HCT116 (cell line): Measurements from ENCODE around the gene IGFLR1. TPM values are rescaled to one million over a fixed set of nuclear protein-coding genes. Genes with fewer than 3 reads are reported as not detected.

ENCODE experiments used
- ATAC-seq: fragments of 200-7000 bp; cut with Tn5 transposase; 2 replicates; pipeline ENCODE4 v1.9.1; 2020; ENCODE audit warnings: mild to moderate bottlenecking, moderate library complexity
- BruUV-seq: library from RNA; stranded (reverse); fragments of 400-500 nt; replicated peaks from 2 replicates; lab custom pipeline; 2021; lab: Mats Ljungman, UMichigan
- CTCF ChIA-PET: fragments of 300-600 bp; sonication (Branson Sonifier 250); formaldehyde crosslinking; loops from one replicate; lab custom pipeline; 2021; ENCODE audit warnings: antibody characterized with exemption; lab: Charles Lee
- POLR2A ChIA-PET: fragments of 300-600, 350-600 bp; sonication (Branson Sonifier 250); formaldehyde crosslinking; loops from one replicate; lab custom pipeline; 2021; ENCODE audit warnings: antibody characterized with exemption; lab: Charles Lee
- RAD21 ChIA-PET, 2 experiments: fragments of 300-600 bp; sonication (Branson Sonifier 250); formaldehyde crosslinking; loops; one replicate each; lab custom pipeline; 2023; ENCODE audit warnings: low total read pairs in 2 of 2; ENCODE audit not compliant: uncharacterized antibody in 2 of 2, unreplicated experiment in 2 of 2, low non-redundant PET in 1 of 2; lab: Charles Lee
- DNase-seq: peaks from one replicate; pipeline ENCODE4 v3.0.0-alpha.2; 2010; ENCODE audit warnings: low read depth, low spot score
- H2AFZ ChIP-seq: fragments of 200-600 bp; shearing (Covaris generic), sonication (generic); 2 replicates; pipeline ENCODE4 v1.6.1; 2017; ENCODE audit warnings: low read depth, mixed run types, mixed read lengths, antibody characterized with exemption, low read length; ENCODE audit not compliant: poor library complexity, severe bottlenecking
- H3K27ac ChIP-seq: 2 replicates; pipeline ENCODE4 v1.5.1; 2012; ENCODE audit warnings: low read depth, low read length
- H3K27me3 ChIP-seq: fragments of 200-600 bp; sonication (generic); 2 replicates; pipeline ENCODE4 v1.6.1; 2016; ENCODE audit warnings: mixed run types, low read length, mixed read lengths; ENCODE audit not compliant: insufficient read depth
- H3K36me3 ChIP-seq, 2 experiments: fragments of 200-500 bp in 1 of 2; fragments of 200-600 bp in 1 of 2; sonication (Bioruptor generic) in 1 of 2; sonication (generic) in 1 of 2; 2 replicates each; pipeline versions ENCODE4 v1.5.1 to v1.6.1; 2014 to 2016; ENCODE audit warnings: low read length in 2 of 2, inconsistent platforms in 1 of 2, mixed read lengths in 1 of 2, mixed run types in 1 of 2; ENCODE audit not compliant: insufficient read depth in 2 of 2, control insufficient read depth in 1 of 2
- H3K4me1 ChIP-seq, 2 experiments: fragments of 200-600 bp in 1 of 2; sonication (generic) in 1 of 2; 2 replicates each; pipeline versions ENCODE4 v1.5.1 to v1.6.1; 2012 to 2017; ENCODE audit warnings: low read length in 2 of 2, inconsistent platforms in 1 of 2, mild to moderate bottlenecking in 1 of 2, mixed read lengths in 1 of 2, mixed run types in 1 of 2, moderate library complexity in 1 of 2; ENCODE audit not compliant: insufficient read depth in 2 of 2, control insufficient read depth in 1 of 2
- H3K4me2 ChIP-seq: fragments of 200-600 bp; sonication (generic); 2 replicates; pipeline ENCODE4 v1.6.1; 2017; ENCODE audit warnings: mixed run types, low read length, mixed read lengths
- H3K4me3 ChIP-seq, 2 experiments: fragments of 200-600 bp in 1 of 2; sonication (generic) in 1 of 2; replicated peaks in 1 of 2; 2 replicates each; pipeline ENCODE4 v1.5.1; 2011 to 2016; ENCODE audit warnings: low read length in 2 of 2, control low read depth in 1 of 2, low read depth in 1 of 2, mild to moderate bottlenecking in 1 of 2, mixed read lengths in 1 of 2, mixed run types in 1 of 2
- H3K79me2 ChIP-seq: fragments of 200-600 bp; sonication (generic); 2 replicates; pipeline ENCODE4 v1.6.1; 2017; ENCODE audit warnings: mild to moderate bottlenecking, mixed run types, low read length, moderate library complexity, mixed read lengths; ENCODE audit not compliant: insufficient read depth
- H3K9ac ChIP-seq: fragments of 200-600 bp; sonication (generic); 2 replicates; pipeline ENCODE4 v1.6.1; 2016; ENCODE audit warnings: low read length, mixed read lengths
- H3K9me2 ChIP-seq: fragments of 200-600 bp; sonication (generic), shearing (Covaris generic); 2 replicates; pipeline ENCODE4 v1.6.1; 2017; ENCODE audit warnings: mixed run types, mild to moderate bottlenecking, moderate library complexity; ENCODE audit not compliant: insufficient read depth
- H3K9me3 ChIP-seq, 2 experiments: fragments of 200-500 bp in 1 of 2; fragments of 200-600 bp in 1 of 2; sonication (Bioruptor generic) in 1 of 2; sonication (generic) in 1 of 2; 2 replicates each; pipeline ENCODE4 v1.6.1; 2014 to 2017; ENCODE audit warnings: low read length in 2 of 2, mixed read lengths in 2 of 2, inconsistent platforms in 1 of 2, low read depth in 1 of 2, mild to moderate bottlenecking in 1 of 2, mixed run types in 1 of 2, moderate library complexity in 1 of 2; ENCODE audit not compliant: control insufficient read depth in 1 of 2, insufficient read depth in 1 of 2
- H4K20me1 ChIP-seq: fragments of 200-600 bp; sonication (generic), shearing (Covaris generic); 2 replicates; pipeline ENCODE4 v1.6.1; 2017; ENCODE audit warnings: mixed run types, mild to moderate bottlenecking, moderate library complexity; ENCODE audit not compliant: insufficient read depth
- CBX3 ChIP-seq: IDR thresholded peaks from 2 replicates; pipeline ENCODE4 v1.6.1; 2012; ENCODE audit warnings: low read depth
- EGR1 ChIP-seq: IDR thresholded peaks from 2 replicates; pipeline ENCODE4 v1.6.1; 2012; ENCODE audit warnings: low read depth
- ELF1 ChIP-seq: IDR thresholded peaks from 2 replicates; pipeline ENCODE4 v1.6.1; 2012; ENCODE audit warnings: low read depth, borderline replicate concordance
- EZH2phosphoT487 ChIP-seq: fragments of 200-600 bp; IDR thresholded peaks from 2 replicates; pipeline ENCODE4 v1.6.1; 2018; ENCODE audit warnings: antibody characterized with exemption, borderline replicate concordance
- FOSL1 ChIP-seq: IDR thresholded peaks from 2 replicates; pipeline ENCODE4 v1.6.1; 2012; ENCODE audit warnings: low read depth
- JUND ChIP-seq: IDR thresholded peaks from 2 replicates; pipeline ENCODE4 v1.6.1; 2012
- POLR2A ChIP-seq: IDR thresholded peaks from 2 replicates; pipeline ENCODE4 v1.7.0; 2011; ENCODE audit warnings: borderline replicate concordance; ENCODE audit not compliant: insufficient read depth, insufficient read length; ENCODE audit errors: extremely low read depth
- RAD21 ChIP-seq: IDR thresholded peaks from 2 replicates; pipeline ENCODE4 v1.6.1; 2012; ENCODE audit warnings: low read depth, mild to moderate bottlenecking
- SIN3A ChIP-seq: IDR thresholded peaks from 2 replicates; pipeline ENCODE4 v1.6.1; 2012; ENCODE audit warnings: low read depth
- SP1 ChIP-seq: IDR thresholded peaks from 2 replicates; pipeline ENCODE4 v1.6.1; 2012; ENCODE audit warnings: low read depth
- SRF ChIP-seq: IDR thresholded peaks from 2 replicates; pipeline ENCODE4 v1.6.1; 2012; ENCODE audit warnings: low read depth
- TCF7L2 ChIP-seq: IDR thresholded peaks from 2 replicates; pipeline ENCODE4 v1.7.0; 2011; ENCODE audit warnings: borderline replicate concordance, inconsistent platforms; ENCODE audit not compliant: insufficient read depth, insufficient read length; ENCODE audit errors: extremely low read depth
- YY1 ChIP-seq: IDR thresholded peaks from 2 replicates; pipeline ENCODE4 v1.6.1; 2011; ENCODE audit warnings: low read length, low read depth, moderate library complexity, mild to moderate bottlenecking; ENCODE audit not compliant: insufficient replicate concordance; ENCODE audit errors: extremely low read depth
- ZFX ChIP-seq: fragments of 450-650 bp; IDR thresholded peaks from 2 replicates; pipeline ENCODE4 v1.6.1; 2017
- ZNF274 ChIP-seq: fragments of 200-500 bp; sonication (Bioruptor generic); IDR thresholded peaks from 2 replicates; pipeline ENCODE4 v1.6.1; 2014; ENCODE audit warnings: mild to moderate bottlenecking, low read depth, low read length, inconsistent platforms
- intact Hi-C: fragments of 100-400 bp; cut with micrococcal nuclease; formaldehyde crosslinking; loops from 2 replicates; pipeline ENCODE4 v1.10.0; 2022
- total RNA-seq: library from RNA; stranded (reverse); gene quantifications from one replicate; pipeline ENCODE4 v1.2.1, GENCODE V29; 2021; ENCODE audit not compliant: unreplicated experiment
- TF ChIP-seq, protein P1 (sequence below): IDR thresholded peaks from 2 replicates; pipeline ENCODE4 v1.6.1; 2012
- TF ChIP-seq, protein P2 (sequence below): IDR thresholded peaks from 2 replicates; pipeline ENCODE4 v1.6.1; 2012
- TF ChIP-seq, protein P3 (sequence below): IDR thresholded peaks from 2 replicates; pipeline ENCODE4 v1.6.1; 2011; ENCODE audit warnings: mild to moderate bottlenecking, low read length, moderate library complexity; ENCODE audit not compliant: insufficient replicate concordance; ENCODE audit errors: extremely low read depth
- TF ChIP-seq, protein P4 (sequence below), 3 experiments: fragments of 200-600 bp in 1 of 3; sonication (generic) in 1 of 3; IDR thresholded peaks in 2 of 3; conservative IDR thresholded peaks in 1 of 3; 2 replicates each; pipeline ENCODE4 v1.5.1; 2012 to 2017; ENCODE audit warnings: low read depth in 2 of 3, low read length in 2 of 3, antibody characterized with exemption in 1 of 3, borderline replicate concordance in 1 of 3, control low read depth in 1 of 3, mild to moderate bottlenecking in 1 of 3, mixed read lengths in 1 of 3, mixed run types in 1 of 3, moderate library complexity in 1 of 3; ENCODE audit not compliant: insufficient read depth in 1 of 3

Gene IGFLR1
- total RNA-seq, 1 experiment from 2014 or later: 8.3 TPM

DNA sequence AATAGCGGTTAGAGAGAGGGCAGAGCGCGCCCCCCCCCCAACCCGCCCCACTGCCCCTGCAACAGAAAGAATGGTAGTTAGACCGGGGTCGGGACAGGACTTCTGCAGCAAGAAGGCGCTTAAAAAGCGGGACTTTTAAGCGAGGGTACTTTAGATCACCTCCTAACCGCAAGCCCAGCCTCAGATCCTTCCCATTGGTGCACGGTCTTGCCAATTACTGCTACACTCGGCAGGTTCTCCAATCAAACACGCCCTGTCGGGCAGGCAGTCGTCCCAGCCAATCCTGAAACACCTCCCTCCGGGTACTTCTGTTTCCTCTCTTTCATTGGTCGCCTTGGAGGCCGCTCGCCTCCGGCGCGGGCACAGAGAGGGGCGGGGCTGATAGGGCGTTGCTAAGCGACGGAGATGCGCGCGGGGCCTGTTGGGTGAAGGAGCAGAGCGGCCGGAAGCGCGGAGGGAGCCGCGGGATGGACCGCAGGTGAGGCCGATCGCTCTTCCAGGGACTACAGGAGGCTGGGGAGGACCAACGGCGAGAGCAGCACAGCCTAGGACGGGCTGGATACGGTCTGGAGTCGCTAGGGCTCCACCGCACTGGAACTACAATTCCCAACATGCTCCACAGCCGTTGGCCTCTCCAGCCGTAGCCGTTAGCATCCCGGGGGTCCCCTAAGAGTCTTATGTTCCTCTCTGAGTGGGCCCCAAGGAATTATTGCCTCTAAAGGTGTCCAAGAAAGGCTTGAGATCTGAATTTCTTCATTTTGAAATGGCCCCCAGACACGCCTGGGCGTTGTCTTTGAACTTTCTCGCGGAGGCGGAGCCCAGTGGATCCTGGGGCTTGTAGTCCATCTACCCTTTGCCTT is 15.7 kb upstream of the IGFLR1 start, which contains the start of gene PROSER3:
PROSER3 (plus strand) TSS at position 428 of the 860 bp plus-strand sequence; CDS start at position 468, 40 bp downstream.
- no peaks in the 10 kb centered on the region for H4K20me1 ChIP-seq
- H3K4me3 ChIP-seq: peak within 1 kb of the TSS; percentile 92 to 96
- no peaks in the 10 kb centered on the region for H3K9me2 ChIP-seq
- H3K9me3 ChIP-seq: no peaks in the 10 kb centered on the region
- ChIA-PET RAD21 (interaction anchor here in 1 of 2 experiments (0.6 kb wide), 1 partner anchor 10 kb away, joined by 6 read pairs; no protein-coding TSS in a partner anchor), CTCF (interaction anchor here (1.0 kb wide), 1 partner anchor 10 kb away, joined by 5 read pairs; the partner anchor contains the start of gene LIN37), POLR2A (interaction anchor here (0.9 to 2.3 kb wide), 3 partner anchors 9 to 13 kb away, joined by 3 to 20 read pairs (median 4); partner anchors contain the start of genes LIN37, PSENEN and U2AF1L4)
- peaks cover 17% of the 10 kb centered on the region for H3K79me2 ChIP-seq
- H3K4me2 ChIP-seq: peak within 1 kb of the TSS; percentile 83
- H3K27ac ChIP-seq: peak within 1 kb of the TSS; percentile 75
- TSS peak; percentile 77 for BruUV-seq
- intact Hi-C loops: no loop called here
- H2AFZ ChIP-seq: peak within 1 kb of the TSS; percentile 18
- H3K9ac ChIP-seq: peak within 1 kb of the TSS; percentile 92
- peak; percentile 99 for DNase-seq
- peaks cover 14 to 25% of the 10 kb centered on the region in 2 experiments for H3K4me1 ChIP-seq
- peaks cover 4 to 12% of the 10 kb centered on the region in 2 experiments; a peak in 3 of 4 replicates for H3K36me3 ChIP-seq
- peak; percentile 97 for ATAC-seq
- H3K27me3 ChIP-seq: no peaks in the 10 kb centered on the region
- no peak for TF ChIP-seq FOSL1
- TF ChIP-seq YY1: peak; percentile 76
- TF ChIP-seq, protein P1, sequence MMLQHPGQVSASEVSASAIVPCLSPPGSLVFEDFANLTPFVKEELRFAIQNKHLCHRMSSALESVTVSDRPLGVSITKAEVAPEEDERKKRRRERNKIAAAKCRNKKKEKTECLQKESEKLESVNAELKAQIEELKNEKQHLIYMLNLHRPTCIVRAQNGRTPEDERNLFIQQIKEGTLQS: no peak
- TF ChIP-seq, protein P2, sequence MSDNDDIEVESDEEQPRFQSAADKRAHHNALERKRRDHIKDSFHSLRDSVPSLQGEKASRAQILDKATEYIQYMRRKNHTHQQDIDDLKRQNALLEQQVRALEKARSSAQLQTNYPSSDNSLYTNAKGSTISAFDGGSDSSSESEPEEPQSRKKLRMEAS: no peak
- no peak for TF ChIP-seq RAD21
- no peak for TF ChIP-seq EZH2phosphoT487
- TF ChIP-seq, protein P3, sequence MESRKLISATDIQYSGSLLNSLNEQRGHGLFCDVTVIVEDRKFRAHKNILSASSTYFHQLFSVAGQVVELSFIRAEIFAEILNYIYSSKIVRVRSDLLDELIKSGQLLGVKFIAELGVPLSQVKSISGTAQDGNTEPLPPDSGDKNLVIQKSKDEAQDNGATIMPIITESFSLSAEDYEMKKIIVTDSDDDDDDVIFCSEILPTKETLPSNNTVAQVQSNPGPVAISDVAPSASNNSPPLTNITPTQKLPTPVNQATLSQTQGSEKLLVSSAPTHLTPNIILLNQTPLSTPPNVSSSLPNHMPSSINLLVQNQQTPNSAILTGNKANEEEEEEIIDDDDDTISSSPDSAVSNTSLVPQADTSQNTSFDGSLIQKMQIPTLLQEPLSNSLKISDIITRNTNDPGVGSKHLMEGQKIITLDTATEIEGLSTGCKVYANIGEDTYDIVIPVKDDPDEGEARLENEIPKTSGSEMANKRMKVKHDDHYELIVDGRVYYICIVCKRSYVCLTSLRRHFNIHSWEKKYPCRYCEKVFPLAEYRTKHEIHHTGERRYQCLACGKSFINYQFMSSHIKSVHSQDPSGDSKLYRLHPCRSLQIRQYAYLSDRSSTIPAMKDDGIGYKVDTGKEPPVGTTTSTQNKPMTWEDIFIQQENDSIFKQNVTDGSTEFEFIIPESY: no peak
- no peak for TF ChIP-seq SIN3A
- TF ChIP-seq CBX3: no peak
- TF ChIP-seq TCF7L2: peak; percentile 93
- TF ChIP-seq ELF1: no peak
- no peak for TF ChIP-seq JUND
- peak; percentile 21; the same call in 1 of the 2 replicates for TF ChIP-seq ZFX
- TF ChIP-seq SRF: no peak
- TF ChIP-seq POLR2A: peak; percentile 56
- TF ChIP-seq, protein P4, sequence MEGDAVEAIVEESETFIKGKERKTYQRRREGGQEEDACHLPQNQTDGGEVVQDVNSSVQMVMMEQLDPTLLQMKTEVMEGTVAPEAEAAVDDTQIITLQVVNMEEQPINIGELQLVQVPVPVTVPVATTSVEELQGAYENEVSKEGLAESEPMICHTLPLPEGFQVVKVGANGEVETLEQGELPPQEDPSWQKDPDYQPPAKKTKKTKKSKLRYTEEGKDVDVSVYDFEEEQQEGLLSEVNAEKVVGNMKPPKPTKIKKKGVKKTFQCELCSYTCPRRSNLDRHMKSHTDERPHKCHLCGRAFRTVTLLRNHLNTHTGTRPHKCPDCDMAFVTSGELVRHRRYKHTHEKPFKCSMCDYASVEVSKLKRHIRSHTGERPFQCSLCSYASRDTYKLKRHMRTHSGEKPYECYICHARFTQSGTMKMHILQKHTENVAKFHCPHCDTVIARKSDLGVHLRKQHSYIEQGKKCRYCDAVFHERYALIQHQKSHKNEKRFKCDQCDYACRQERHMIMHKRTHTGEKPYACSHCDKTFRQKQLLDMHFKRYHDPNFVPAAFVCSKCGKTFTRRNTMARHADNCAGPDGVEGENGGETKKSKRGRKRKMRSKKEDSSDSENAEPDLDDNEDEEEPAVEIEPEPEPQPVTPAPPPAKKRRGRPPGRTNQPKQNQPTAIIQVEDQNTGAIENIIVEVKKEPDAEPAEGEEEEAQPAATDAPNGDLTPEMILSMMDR (IDR thresholded peaks at IDR 0.05 in 2 of 3, conservative IDR thresholded peaks at IDR 0.05 in 1 of 3; ENCODE audit: borderline replicate concordance in 1 of 3, insufficient read depth in 1 of 3, low read depth in 2 of 3, low read length in 2 of 3): no peak
- peak; percentile 96 for TF ChIP-seq EGR1
- no peak for TF ChIP-seq ZNF274
- peak; percentile 99 for TF ChIP-seq SP1
